Kidney tubule cell (primary cell): Measurements from ENCODE around the gene SYNGR1.
"Not testable (repeated sequence)": the region's sequence is repeated elsewhere in the genome, so short reads cannot be mapped to it uniquely, and the experiment has no call there.

Experiments
- DNase-seq: peaks from one replicate; pipeline ENCODE4 v3.0.0-alpha.2; 2018; ENCODE audit warnings: low spot score

SYNGR1 gene

DNA sequence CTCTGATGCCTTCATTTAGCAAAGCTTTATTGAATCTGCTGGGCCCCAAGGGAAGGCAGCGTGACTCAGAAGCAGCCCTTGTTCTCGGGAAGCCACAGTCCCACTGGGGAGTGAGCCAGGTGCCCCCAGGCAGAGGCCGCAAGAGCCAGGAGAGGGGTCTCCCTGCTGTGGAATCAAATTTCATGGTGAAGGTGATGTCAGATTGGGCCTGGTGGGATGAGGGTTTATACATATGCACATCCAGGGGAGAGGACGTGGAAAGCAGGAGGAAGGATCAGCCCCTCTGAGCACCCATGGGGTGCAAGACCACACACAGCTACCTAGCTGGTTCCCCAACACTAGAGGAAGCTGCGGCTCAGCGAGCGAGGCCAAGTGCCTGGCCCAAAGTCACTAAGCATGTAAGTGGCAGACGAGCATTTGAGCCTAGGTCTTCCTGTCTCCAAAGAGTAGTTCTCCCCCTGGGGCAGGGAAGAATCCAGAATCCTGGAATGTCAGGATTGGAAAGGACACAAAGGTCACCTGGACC lies 2.0 kb downstream of the SYNGR1 start:
- DNase-seq = no peak

DNA sequence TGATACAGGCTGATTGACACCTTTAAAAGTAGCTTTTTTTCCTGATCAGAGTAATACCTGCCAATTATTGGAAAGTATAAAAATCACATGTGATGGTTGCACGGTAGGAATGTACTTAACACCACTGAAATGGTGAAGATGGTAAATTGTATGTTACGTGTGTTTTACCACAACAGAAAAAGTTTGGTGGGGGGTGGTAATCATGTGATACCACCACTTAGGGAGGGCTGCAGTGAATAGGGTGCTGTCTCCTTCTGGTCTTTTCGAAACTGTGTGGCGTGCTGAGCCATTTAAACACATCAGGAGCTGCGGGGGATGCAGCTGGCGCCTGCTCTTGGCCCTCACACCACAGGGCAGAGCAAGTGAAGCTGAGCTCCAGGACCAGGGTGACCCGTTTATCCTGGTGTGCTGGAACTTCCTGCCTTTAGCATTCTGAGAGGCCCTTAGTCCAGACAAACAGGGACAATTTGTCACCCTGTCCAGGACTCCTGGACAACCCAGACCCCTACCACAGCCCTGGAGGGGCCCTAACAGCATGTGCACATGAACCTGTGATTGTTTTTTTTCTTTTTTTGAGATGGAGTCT lies 2.6 kb downstream of the SYNGR1 start:
- DNase-seq = no peak

DNA sequence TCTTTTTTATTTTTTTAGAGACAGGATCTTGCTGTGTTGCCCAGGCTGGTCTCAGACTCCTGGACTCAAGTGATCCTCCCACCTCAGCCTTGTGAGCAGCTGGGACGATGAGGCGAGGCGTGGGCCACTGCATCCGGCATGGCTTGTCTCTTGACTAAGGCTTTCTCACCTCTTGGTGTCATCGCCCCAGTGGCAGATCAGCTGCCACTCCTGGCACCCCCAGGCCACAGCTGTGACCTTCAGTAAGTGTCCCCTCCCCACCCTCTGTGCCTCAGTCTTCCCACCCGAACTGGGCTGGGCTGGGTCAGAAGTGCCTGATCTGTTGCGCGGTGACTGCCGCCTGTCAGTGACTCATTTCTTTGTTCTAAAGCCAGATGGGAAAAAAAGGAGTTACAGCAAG lies 3.6 kb downstream of the SYNGR1 start:
- no peak for DNase-seq

DNA sequence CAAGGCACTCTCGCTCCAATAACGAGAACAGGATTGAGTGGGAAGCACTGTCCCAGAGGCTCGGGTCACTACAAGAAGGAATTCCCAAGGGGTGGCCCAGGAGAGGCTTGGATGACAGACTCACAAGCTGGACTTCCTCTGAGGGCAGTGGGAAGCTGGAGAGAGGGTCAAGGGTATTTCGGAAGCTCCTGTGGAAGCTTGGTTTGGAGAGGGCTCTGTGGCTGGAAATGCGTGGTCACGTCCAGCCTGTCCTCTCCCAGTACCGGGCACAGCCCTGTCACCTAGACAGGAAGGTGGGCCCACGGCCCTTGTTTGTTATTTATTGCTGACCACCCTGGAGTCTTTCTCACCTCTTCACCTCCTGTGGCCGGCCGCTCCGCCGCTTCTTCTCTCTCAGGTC lies 5.3 kb downstream of the SYNGR1 start:
- DNase-seq = no peak

DNA sequence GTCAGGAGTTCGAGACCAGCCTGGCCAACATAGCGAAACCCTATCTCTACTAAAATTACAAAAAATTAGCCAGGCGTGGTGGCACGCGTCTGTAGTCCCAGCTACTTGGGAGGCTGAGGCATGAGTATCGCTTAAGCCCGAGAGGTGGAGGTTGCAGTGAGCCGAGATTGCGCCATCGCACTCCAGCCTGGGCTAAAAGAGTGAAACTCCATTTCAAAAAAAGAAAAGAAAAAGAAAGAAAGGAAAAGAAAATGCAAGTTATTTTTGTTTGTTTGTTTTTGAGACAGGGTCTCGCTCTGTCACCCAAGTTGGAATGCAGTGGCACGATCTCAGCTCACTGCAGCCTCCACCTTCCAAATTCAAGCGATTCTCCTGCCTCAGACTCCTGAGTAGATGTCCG lies 6.0 kb downstream of the SYNGR1 start:
- not testable (repeated sequence) for DNase-seq

DNA sequence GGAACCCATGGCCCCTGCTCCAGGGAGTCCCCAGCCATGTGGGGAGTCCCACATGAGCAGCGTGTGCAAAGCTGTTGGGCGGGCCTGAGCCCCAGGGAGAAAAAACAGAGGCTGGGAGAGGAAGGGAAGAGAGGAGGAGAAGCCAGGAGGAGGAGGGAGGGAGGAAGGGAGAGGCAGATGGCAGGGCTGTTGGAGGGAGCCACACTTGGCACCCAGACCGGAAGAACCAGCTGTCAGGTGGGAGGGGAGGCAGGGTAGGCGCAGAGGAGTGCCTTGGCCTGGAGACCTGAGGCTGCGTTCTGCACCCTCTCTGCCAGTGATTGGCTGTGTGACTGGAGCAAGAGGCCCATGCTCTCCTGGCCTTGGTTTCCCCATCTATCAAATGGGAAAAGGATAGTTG lies 6.7 kb downstream of the SYNGR1 start:
- no peak for DNase-seq

DNA sequence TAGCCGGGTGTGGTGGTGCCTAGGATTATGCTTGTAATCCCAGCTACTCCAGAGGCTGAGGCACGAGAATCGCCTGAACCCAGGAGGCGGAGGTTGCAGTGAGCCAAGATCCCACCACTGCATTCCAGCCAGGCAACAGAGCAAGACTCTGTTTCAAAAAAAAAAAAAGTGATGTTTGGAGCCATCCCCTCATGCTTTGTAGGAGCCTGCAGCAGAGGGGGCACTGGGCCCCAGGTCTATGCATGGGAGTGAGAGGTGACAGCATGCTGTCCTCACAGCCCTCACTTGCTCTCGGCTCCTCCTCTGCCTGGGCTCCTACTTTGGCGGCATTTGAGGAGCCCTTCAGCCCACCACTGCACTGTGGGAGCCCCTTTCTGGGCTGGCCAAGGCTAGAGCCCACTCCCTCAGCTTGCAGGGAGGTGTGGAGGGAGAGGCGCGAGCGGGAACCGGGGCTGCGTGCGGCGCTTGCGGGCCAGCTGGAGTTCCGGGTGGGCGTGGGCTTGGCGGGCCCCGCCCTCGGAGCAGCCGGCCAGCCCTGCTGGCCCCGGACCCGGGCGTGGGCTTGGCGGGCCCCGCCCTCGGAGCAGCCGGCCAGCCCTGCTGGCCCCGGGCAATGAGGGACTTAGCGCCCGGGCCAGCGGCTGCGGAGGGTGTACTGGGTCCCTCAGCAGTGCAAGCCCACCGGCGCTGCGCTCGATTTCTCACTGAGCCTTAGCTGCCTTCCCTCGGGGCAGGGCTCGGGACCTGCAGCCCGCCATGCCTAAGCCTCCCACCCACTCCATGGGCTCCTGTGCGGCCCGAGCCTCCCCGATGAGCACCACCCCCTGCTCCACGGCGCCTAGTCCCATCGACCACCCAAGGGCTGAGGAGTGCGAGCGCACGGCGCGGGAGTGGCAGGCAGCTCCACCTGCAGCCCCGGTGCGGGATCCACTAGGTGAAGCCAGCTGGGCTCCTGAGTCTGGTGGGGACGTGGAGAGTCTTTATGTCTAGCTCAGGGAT lies 7.6 kb downstream of the SYNGR1 start:
- DNase-seq = not testable (repeated sequence)

DNA sequence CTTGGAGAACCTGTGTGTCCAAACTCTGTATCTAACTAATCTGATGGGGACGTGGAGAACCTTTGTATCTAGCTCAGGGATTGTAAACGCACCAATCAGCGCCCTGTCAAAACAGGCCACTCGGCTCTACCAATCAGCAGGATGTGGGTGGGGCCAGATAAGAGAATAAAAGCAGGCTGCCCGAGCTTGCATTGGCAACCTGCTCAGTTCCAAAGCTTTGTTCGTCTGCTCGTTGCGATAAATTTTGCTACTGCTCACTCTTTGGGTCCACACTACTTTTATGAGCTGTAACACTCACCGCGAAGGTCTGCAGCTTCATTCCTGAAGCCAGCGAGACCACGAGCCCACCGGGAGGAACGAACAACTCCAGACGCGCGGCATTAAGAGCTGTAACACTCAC lies 8.4 kb downstream of the SYNGR1 start:
- DNase-seq = not testable (repeated sequence)

DNA sequence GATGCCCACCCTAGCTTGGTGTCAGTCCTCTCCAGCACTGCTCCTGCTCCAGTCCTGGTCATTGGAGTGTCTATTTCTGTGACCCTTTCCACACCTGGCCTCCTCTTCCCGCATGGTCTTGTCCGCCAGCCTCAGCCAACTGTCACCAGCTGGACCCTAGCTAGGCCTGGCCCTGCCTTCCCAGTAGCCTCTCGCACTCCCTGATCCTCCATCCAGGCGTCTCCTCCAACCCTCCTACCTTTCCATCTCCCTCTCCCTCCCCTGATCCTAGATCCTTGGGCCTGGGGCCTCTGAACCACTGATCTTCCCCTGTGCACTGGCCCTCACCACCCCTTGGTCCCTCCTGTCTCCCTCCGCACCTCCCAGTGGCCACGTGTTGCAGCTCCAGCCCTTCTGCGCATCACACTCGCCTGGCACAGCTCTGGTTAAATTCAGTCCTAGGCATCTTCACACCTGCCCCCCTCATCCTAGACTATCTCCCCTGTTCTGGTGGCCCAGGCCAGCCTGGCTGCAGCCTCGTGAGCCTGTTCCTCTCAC lies 9.9 kb downstream of the SYNGR1 start:
- DNase-seq = no peak

DNA sequence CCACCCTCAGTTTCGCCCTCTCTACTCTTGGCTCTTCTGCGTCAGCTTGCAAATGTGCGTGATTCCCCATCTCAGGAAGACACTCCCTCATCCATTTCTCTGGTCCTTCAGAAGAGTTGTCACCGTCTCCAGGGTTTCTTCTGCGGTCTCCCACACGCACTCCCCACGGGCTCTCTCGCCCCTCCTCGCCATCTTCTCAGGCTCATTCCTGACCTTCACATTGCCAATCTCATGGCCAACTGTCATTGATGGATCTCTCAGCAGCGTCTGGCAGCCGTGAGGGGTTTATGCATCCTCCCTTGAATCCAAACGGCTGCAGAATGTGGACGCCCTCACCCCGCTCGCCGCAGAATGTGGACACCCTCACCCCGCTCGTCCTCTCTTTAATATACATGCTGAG lies 10.5 kb downstream of the SYNGR1 start:
- DNase-seq = no peak

DNA sequence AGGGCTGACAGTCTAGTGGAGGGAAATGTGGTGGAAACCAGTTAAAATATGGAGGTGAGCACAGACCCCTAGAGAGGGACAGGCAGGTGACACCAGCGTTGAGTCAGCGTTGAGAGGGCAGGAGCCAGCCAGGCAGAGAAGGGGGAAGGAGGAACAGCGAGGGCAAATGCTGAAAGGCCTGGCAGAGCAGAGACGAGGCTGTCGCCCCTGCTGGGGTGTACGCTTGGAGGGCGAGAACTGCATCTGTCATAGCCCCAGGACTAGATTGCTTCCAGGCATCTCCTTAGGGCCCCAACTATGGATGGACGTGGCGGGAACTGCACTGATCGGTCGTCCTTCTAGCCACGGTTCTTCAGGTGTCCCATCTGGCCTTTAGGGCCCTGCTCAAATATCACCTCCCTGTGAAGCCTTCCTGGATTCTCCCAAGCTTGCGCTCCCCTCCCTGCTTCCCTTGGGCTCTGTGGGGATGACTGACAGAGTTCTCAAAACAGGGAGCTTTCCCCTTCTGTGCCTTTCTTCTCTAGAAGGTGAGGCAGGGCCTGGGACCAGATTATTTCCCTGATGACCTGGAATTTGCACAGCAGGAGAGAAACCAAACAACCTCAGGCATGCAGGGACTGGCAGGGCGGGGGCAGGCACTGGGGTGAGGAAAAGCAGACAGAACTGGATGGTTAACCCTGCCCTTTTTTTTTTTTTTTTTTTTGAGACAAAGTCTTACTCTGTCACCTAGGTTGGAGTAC lies 11.1 kb downstream of the SYNGR1 start:
- peak; percentile 75 for DNase-seq

DNA sequence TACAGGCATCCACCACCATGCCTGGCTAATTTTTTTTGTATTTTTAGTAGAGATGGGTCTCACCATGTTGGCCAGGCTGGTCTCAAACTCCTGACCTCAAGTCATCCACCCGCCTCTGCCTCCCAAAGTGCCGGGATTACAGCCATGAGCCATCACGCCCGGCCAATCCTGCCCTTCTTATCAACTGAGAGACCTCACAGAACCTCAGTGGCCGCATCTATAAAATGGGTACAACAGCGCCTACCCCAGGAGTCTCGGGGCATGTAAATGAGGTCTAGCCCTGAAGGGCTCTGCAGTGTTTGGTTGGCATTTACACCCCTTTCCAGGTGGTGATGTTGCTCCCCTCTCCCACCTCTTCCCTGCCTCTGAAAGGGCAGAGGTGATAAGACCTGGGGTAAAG lies 11.7 kb downstream of the SYNGR1 start:
- no peak for DNase-seq

DNA sequence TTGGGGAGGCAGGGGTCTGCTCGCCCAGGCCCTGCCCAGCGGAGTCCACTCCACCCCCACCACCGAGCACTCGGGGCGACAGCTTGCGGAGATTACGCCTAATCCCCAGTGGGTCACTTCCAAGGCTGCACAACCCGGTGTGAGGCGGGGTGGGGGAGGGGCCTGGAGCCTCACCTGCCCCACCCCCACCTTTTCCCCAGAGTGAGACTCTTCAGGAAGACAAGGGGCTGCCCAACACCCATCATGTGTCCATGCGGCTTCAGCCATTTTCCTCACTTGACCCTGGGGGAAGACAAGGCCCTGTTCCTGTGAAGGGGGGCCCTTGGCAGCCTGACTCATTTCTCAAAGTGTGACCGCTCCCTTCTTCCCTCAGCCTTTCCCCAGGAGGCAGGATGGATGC lies 12.5 kb downstream of the SYNGR1 start:
- no peak for DNase-seq

DNA sequence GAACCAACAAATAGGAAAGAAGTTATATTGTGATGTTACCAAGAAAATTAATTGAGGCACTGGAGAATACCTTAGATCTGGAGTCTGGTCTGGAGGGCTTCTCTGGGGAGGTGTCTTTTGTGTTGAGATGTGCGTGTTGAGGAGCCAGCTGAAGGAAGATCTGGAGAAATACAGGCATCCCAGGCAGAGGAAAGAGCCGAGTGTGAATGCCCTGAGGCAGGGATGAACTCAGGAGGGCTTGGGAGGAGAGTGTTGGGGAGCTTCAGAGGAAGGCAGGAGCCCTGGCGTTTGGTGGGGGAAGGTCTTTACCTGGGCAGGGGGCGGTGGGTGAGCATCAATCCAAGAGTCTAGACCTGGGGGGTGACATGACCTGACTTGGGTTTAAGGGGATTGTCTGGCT lies 13.1 kb downstream of the SYNGR1 start:
- no peak for DNase-seq

DNA sequence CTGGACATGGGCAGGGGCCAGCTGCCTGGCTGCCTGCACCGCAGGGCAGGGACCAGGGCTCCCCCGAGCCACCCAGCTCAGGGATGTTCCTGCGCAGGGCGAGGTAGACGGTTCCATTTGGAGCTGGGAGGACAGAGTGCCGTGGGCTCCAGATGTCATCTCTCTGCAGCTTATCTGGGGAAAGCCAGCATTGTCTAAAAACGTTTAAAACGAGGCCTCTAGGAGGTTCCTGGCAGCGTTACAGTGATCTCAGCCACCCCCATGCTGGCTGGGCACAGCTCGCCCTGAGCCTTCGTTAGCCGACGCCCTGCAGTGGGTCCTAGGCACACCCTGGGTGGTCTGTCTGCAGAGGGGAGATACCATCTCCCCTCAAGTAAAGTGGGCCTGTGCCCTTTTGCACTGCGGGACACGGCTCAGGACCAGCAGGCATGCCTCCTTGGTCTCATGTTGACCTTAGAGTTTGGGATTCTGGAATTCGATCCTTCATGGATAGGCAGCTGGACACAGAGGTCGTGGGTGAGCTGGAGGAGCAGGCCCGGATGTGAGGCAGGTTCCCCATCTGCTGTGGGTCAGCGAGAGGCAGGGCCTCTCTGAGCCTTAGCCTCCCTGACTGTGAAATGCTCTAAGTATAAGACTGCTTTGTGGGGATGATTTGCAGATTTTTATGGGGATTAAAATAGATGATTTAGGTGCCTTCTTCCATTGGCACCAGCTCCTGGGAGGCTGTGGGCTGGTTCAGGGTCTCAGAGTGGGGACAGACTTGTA lies 14.1 kb downstream of the SYNGR1 start:
- no peak for DNase-seq

DNA sequence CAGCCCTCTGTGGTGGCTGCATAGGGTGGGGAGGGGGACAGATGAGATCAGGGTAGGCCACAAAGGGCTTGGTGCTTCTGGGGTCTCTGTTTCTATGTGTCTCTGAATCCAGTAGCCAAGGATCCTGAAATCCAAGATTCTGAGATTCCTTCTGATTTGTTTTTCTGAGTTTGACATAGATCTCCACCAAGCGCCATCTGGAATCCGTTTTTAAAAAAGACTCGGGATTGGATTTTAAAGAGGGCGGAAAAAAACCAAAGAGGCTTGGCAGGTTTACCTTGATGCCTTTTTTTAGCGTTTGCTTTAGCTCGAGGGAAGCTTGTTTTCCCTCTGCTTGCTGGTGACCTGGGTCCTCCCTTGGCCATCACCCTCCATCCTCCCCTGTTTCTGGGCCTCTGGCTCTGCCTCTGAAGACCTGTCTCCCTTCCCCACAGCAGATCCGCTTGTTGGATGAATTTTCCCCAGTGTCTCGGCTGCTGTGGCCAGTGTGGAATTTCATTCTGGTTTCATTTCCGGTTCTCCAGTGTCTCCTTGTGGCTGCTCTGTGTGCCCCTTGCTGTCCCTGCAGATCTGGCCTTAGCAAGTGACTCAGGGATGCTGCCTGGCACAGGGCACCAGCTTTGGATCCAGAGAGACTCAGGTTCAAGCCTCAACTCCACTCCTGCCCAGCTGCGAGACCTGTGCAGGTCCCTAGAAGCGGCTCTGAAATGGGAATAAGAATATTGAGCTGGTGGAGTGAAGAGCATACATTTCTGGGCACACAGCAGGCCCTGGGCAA lies 15.1 kb downstream of the SYNGR1 start:
- peak; percentile 20 for DNase-seq

DNA sequence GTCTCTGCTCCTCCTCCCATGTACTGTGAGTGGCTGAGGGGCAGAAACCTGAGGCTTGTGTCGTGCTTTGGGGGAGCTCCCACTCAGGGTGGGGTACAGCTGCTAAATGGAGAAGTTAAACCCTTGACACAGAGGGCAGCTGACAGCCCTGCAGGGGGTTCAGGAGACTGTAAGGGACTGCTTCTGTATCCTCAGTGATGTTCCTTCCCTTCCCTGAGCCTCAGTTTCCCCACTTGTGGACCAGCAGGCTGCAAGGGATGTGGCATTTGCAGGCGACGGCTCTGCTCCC lies 15.6 kb downstream of the SYNGR1 start:
- DNase-seq = no peak

DNA sequence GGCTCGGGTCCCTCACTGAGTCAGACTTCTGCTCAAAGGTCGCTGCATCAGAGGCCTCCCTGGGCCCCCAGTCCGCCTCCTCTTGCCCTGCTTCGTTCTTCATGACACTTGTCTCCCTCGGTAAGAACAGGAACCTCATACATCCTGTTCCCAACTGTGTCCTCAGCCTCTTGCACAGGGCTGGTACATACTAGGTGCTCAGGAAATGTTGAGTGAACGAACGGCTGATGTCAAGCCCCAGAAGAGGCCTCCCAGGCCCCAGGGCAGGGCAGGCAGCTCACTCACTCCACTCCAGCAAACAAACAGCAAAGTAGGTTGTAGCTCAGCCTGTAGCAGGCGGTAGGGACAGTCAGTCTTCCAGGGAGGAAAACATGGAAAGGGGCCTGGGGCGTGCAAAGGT lies 17.2 kb downstream of the SYNGR1 start:
- DNase-seq = no peak

DNA sequence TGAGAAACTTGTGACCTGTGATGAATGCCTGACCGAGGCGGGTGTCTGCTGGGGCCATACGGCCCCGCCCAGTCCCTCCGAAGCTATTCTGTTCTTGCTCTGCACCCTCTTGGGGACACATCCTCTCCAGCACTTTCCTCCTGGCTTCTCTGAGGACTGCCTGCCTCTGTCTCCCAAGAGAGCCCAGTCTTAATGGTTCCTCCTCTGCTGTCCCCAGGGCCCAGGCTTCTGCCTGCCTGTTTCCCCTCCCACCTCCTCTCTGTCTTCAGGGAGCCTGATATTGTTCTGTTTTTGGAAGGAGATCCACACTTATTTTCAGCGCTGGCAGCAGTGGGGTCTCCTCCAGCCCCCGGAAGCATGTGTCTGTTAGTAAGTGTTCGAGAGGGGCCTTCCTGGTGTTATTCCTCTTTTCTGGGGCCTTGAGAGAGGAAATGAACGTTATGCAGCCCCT lies 18.7 kb downstream of the SYNGR1 start:
- no peak for DNase-seq

DNA sequence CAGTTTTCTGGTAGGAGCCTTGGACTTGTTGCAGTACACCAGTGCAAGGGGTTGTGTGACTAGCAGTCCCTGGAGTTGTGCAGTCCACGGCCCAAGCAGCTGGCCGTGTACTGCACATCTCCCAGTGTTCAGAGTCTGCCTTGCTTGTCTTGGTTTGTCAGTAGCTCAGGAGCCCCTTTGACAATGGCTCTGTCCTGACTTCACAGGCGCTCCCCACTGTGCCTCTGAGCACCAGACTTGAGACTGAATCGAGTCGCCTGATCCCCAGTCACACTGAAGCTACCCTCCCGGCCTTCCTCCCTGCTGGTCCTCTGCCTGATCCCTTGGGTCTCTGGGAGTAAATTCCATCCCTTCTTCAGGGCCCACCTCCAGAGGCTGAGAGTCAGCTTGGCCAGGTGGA lies 19.4 kb downstream of the SYNGR1 start:
- DNase-seq = no peak

DNA sequence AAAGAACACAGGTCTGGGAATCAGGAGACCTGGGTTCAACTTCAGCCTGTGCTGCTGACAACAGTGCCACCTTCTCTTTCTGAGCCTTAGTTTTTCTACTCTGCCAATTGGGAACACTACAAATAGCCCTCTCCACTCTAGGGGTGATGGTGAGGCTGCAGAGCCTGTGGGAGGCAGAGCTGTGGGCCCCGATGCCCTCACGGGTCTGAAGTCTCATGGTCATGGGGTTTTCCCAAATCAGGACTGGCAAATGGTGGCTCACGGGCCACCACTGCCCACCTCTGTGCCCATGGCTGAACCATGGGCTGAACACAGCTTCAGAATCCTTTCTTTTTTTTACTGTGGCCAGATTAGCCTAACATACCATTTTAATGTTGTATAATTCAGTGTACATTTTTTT lies 19.8 kb downstream of the SYNGR1 start:
- DNase-seq = no peak
